Thyroid gland (tissue), 4 donors: ENCODE measurements around the gene SLC8A1. TPM values are rescaled to one million over a fixed set of nuclear protein-coding genes. Genes with fewer than 3 reads are reported as not detected.
A peak's percentile ranks its signal among the peaks of the same experiment; 100 is the strongest.

ENCODE experiments used
- DNase-seq, 2 donors: peaks; one replicate each; pipeline ENCODE4 v3.0.0-alpha.2; 2019
- H3K27ac ChIP-seq, 3 donors: fragments of 200-600 bp; sonication (generic); 1 replicate in 2 of 3; 2 replicates in 1 of 3; pipeline ENCODE4 v1.5.1; 2016 to 2019; ENCODE audit warnings: mild to moderate bottlenecking in 1 of 3, moderate library complexity in 1 of 3
- H3K27me3 ChIP-seq: fragments of 200-600 bp; sonication (generic); one replicate; pipeline ENCODE4 v1.5.1; 2019
- H3K36me3 ChIP-seq, 2 donors: fragments of 200-600 bp; sonication (generic); one replicate each; pipeline ENCODE4 v1.5.1; 2016 to 2019
- H3K4me1 ChIP-seq, 2 donors: fragments of 200-600 bp; sonication (generic); one replicate each; pipeline ENCODE4 v1.5.1; 2017 to 2019
- H3K4me3 ChIP-seq, 3 donors: fragments of 200-600 bp; sonication (generic); replicated peaks in 1 of 3; 1 replicate in 2 of 3; 2 replicates in 1 of 3; pipeline ENCODE4 v1.5.1; 2016; ENCODE audit warnings: mild to moderate bottlenecking in 1 of 3
- H3K9me3 ChIP-seq: fragments of 200-600 bp; sonication (generic); one replicate; pipeline ENCODE4 v1.5.1; 2017
- CTCF ChIP-seq, 6 experiments: fragments of 200-600 bp in 3 of 6; fragments of 450-650 bp in 3 of 6; sonication (generic) in 3 of 6; IDR thresholded peaks; one replicate each; pipeline ENCODE4 v1.5.1; 2016 to 2019; ENCODE audit warnings: antibody characterized with exemption in 6 of 6, mild to moderate bottlenecking in 2 of 6, inconsistent platforms in 1 of 6, moderate library complexity in 1 of 6
- POLR2A ChIP-seq, 2 donors: fragments of 450-650 bp; IDR thresholded peaks; one replicate each; pipeline ENCODE4 v1.6.1; 2017; ENCODE audit warnings: antibody characterized with exemption in 2 of 2, mild to moderate bottlenecking in 2 of 2, moderate library complexity in 1 of 2
- WGBS, 2 donors: methylation state at CpG; one replicate each; pipeline ENCODE4 v1.1.5; 2017; 5-methylcytosine and 5-hydroxymethylcytosine counted together
- intact Hi-C: fragments of 100-400 bp; cut with DNase I; formaldehyde crosslinking; loops from one replicate; pipeline ENCODE4 v1.15.1; 2023
- total RNA-seq, 4 donors: library from RNA; depleted of rRNA; stranded (reverse); fragments of >200 nt; gene quantifications; one replicate each; pipeline ENCODE4 v1.2.3, GENCODE V29; 2016

Gene SLC8A1
- total RNA-seq, 4 donors from 2014 or later: 2.0 to 5.1 (median 4.4) TPM

- DNase-seq: peak in 1 of 2 donors; percentile 1
- no peak overlapping the region for H3K27ac ChIP-seq
- no peak overlapping the region for H3K4me3 ChIP-seq
- TF ChIP-seq CTCF (IDR thresholded peaks at IDR 0.05) (no peak), POLR2A (IDR thresholded peaks at IDR 0.05) (no peak)
- H3K36me3 ChIP-seq: no peaks in the 10 kb centered on the region
- H3K4me1 ChIP-seq: peaks cover 0 to 4% of the 10 kb centered on the region in 2 donors
- H3K27me3 ChIP-seq: no peaks in the 10 kb centered on the region
- no peaks in the 10 kb centered on the region for H3K9me3 ChIP-seq
- 66 to 74% methylated on average over 9 of the region's 9 CpGs for WGBS, 2 donors
- intact Hi-C loops: no loop called here
Observed at GRCh38 chr2:40164736-40165508, 287.0 kb downstream of the SLC8A1 start.

GRCh38 chr2:40161986-40162385 lies 289.9 kb downstream of the SLC8A1 start:
- H3K9me3 ChIP-seq: no peaks in the 10 kb centered on the region
- intact Hi-C loops: no loop called here
- no peak overlapping the region for H3K4me3 ChIP-seq
- no peaks in the 10 kb centered on the region for H3K27me3 ChIP-seq
- no peak overlapping the region for H3K27ac ChIP-seq
- no peak for DNase-seq
- WGBS, 2 donors: 83 to 88% methylated on average over 1 of the region's 1 CpG
- no peaks in the 10 kb centered on the region for H3K36me3 ChIP-seq
- TF ChIP-seq POLR2A (IDR thresholded peaks at IDR 0.05) (no peak), CTCF (IDR thresholded peaks at IDR 0.05) (no peak)
- peaks cover 0 to 4% of the 10 kb centered on the region in 2 donors for H3K4me1 ChIP-seq

- H3K4me1 ChIP-seq: peaks cover 0 to 4% of the 10 kb centered on the region in 2 donors
- H3K4me3 ChIP-seq: no peak overlapping the region
- intact Hi-C loops: no loop called here
- H3K27me3 ChIP-seq: no peaks in the 10 kb centered on the region
- no peaks in the 10 kb centered on the region for H3K36me3 ChIP-seq
- TF ChIP-seq POLR2A (IDR thresholded peaks at IDR 0.05): no peak
- no peak for TF ChIP-seq CTCF (IDR thresholded peaks at IDR 0.05)
- no peaks in the 10 kb centered on the region for H3K9me3 ChIP-seq
- 92 to 95% methylated on average over 2 of the region's 2 CpGs for WGBS, 2 donors
- DNase-seq: no peak
- H3K27ac ChIP-seq: no peak overlapping the region
Observed at GRCh38 chr2:40160751-40161218, 291.1 kb downstream of the SLC8A1 start.

- Histone ChIP-seq H3K27ac (no peak overlapping the region), H3K27me3 (no peaks in the 10 kb centered on the region), H3K9me3 (no peaks in the 10 kb centered on the region), H3K36me3 (no peaks in the 10 kb centered on the region), H3K4me1 (no peaks in the 10 kb centered on the region), H3K4me3 (no peak overlapping the region)
- TF ChIP-seq CTCF (IDR thresholded peaks at IDR 0.05): no peak
- no peak for TF ChIP-seq POLR2A (IDR thresholded peaks at IDR 0.05)
- intact Hi-C loops: no loop called here
- DNase-seq: no peak
- WGBS, 2 donors: 87 to 94% methylated on average over 2 of the region's 2 CpGs
Observed at GRCh38 chr2:40159333-40159732, 292.6 kb downstream of the SLC8A1 start.

GRCh38 chr2:40158781-40159180 lies 293.1 kb downstream of the SLC8A1 start:
- no peaks in the 10 kb centered on the region for H3K27me3 ChIP-seq
- no peak overlapping the region for H3K4me3 ChIP-seq
- no peaks in the 10 kb centered on the region for H3K4me1 ChIP-seq
- TF ChIP-seq CTCF (IDR thresholded peaks at IDR 0.05): no peak
- no peak for TF ChIP-seq POLR2A (IDR thresholded peaks at IDR 0.05)
- no peak overlapping the region for H3K27ac ChIP-seq
- 93 to 95% methylated on average over 5 of the region's 5 CpGs for WGBS, 2 donors
- no peaks in the 10 kb centered on the region for H3K9me3 ChIP-seq
- intact Hi-C loops: no loop called here
- no peak for DNase-seq
- no peaks in the 10 kb centered on the region for H3K36me3 ChIP-seq
